ENCODE measurements around the gene TEN1.
A peak's percentile ranks its signal among the peaks of the same experiment; 100 is the strongest.
"Not testable (repeated sequence)": the region's sequence is repeated elsewhere in the genome, so short reads cannot be mapped to it uniquely, and the experiment has no call there.

Gene TEN1

GRCh38 chr17:75978938-75979704 is at the start of gene TEN1, which contains the start of gene ACOX1:
TSS of gene TEN1 (plus strand) at chr17:75979240. CDS start at chr17:75986193, 6,953 bp downstream.
TSS of gene ACOX1 (minus strand) at chr17:75979166. CDS start at chr17:75979073, 93 bp downstream.
- peak; percentile 82 for DNase-seq (ENCODE audit: low read depth, low spot score)

- no peak for DNase-seq (ENCODE audit: low read depth, low spot score)
Observed at GRCh38 chr17:75931062-75931461, 48.0 kb upstream of the TEN1 start.

GRCh38 chr17:75932852-75933251 is 46.2 kb upstream of the TEN1 start:
- no peak for DNase-seq (ENCODE audit: low read depth, low spot score)

GRCh38 chr17:75933808-75934207 is 45.2 kb upstream of the TEN1 start:
- no peak for DNase-seq (ENCODE audit: low read depth, low spot score)

GRCh38 chr17:75937652-75938051 is 41.4 kb upstream of the TEN1 start:
- no peak for DNase-seq (ENCODE audit: low read depth, low spot score)

- peak; percentile 75 for DNase-seq (ENCODE audit: low read depth, low spot score)
Observed at GRCh38 chr17:75940727-75941441, 38.2 kb upstream of the TEN1 start, which contains the start of gene FBF1. TSS of gene FBF1 (minus strand) at chr17:75941042. CDS start at chr17:75938149, 2,893 bp downstream.

- no peak for DNase-seq (ENCODE audit: low read depth, low spot score)
Observed at GRCh38 chr17:75941442-75941819, 37.6 kb upstream of the TEN1 start.

- DNase-seq (ENCODE audit: low read depth, low spot score), result no peak
Observed at GRCh38 chr17:75942473-75942872, 36.6 kb upstream of the TEN1 start.

GRCh38 chr17:75943491-75943890 is 35.5 kb upstream of the TEN1 start:
- no peak for DNase-seq (ENCODE audit: low read depth, low spot score)

GRCh38 chr17:75945211-75945610 is 33.8 kb upstream of the TEN1 start:
- DNase-seq (ENCODE audit: low read depth, low spot score), result no peak

GRCh38 chr17:75950421-75950820 is 28.6 kb upstream of the TEN1 start:
- DNase-seq (ENCODE audit: low read depth, low spot score), result no peak

GRCh38 chr17:75950855-75951554 is 28.0 kb upstream of the TEN1 start:
- no peak for DNase-seq (ENCODE audit: low read depth, low spot score)

GRCh38 chr17:75959051-75959838 is 19.8 kb upstream of the TEN1 start:
- no peak for DNase-seq (ENCODE audit: low read depth, low spot score)

- no peak for DNase-seq (ENCODE audit: low read depth, low spot score)
Observed at GRCh38 chr17:75959839-75960511, 19.1 kb upstream of the TEN1 start.

GRCh38 chr17:75965468-75965867 is 13.6 kb upstream of the TEN1 start:
- DNase-seq (ENCODE audit: low read depth, low spot score), result no peak

GRCh38 chr17:75969044-75969443 is 10.0 kb upstream of the TEN1 start:
- DNase-seq (ENCODE audit: low read depth, low spot score), result not testable (repeated sequence)

- no peak for DNase-seq (ENCODE audit: low read depth, low spot score)
Observed at GRCh38 chr17:75970011-75970523, 9.0 kb upstream of the TEN1 start.

GRCh38 chr17:75970626-75971025 is 8.4 kb upstream of the TEN1 start:
- no peak for DNase-seq (ENCODE audit: low read depth, low spot score)

GRCh38 chr17:75975187-75975586 is 3.9 kb upstream of the TEN1 start:
- DNase-seq (ENCODE audit: low read depth, low spot score), result not testable (repeated sequence)

GRCh38 chr17:75975757-75976174 is 3.3 kb upstream of the TEN1 start:
- DNase-seq (ENCODE audit: low read depth, low spot score), result no peak
